Skeletal muscle cell (primary cell): ENCODE results near the gene TBCE.
A peak's percentile ranks its signal among the peaks of the same experiment; 100 is the strongest.

Experiments
- DNase-seq: peaks from one replicate; pipeline ENCODE4 v3.0.0-alpha.2; 2010; ENCODE audit warnings: low read depth
- H3K4me3 ChIP-seq: 2 replicates; pipeline ENCODE4 v1.5.1; 2011; ENCODE audit warnings: low read depth, mild to moderate bottlenecking, control low read depth, low read length, moderate library complexity

Gene TBCE

GRCh38 chr1:235367000-235367908 is at the start of gene TBCE:
TBCE (plus strand) TSS chr1:235367427; CDS start chr1:235380050, 12,623 bp downstream.
- peak; percentile 92 for DNase-seq
- H3K4me3 ChIP-seq = peak within 1 kb of the TSS; percentile 82

- DNase-seq = no peak
- no peak overlapping the region for H3K4me3 ChIP-seq
These were observed 48.0 kb upstream of the TBCE start for GRCh38 chr1:235319255-235319654.

- H3K4me3 ChIP-seq = no peak overlapping the region
- DNase-seq = no peak
These were observed 46.6 kb upstream of the TBCE start for GRCh38 chr1:235320521-235321179.

GRCh38 chr1:235324296-235324695 is 42.9 kb upstream of the TBCE start:
- no peak overlapping the region for H3K4me3 ChIP-seq
- no peak for DNase-seq

GRCh38 chr1:235325139-235325538 is 42.1 kb upstream of the TBCE start:
- DNase-seq = no peak
- no peak overlapping the region for H3K4me3 ChIP-seq

GRCh38 chr1:235325854-235326253 is 41.4 kb upstream of the TBCE start:
- DNase-seq = no peak
- H3K4me3 ChIP-seq = peak overlapping the region; percentile 94

GRCh38 chr1:235326719-235327558 is 40.3 kb upstream of the TBCE start:
- DNase-seq = no peak

GRCh38 chr1:235327559-235328270 is 39.5 kb upstream of the TBCE start, which contains the start of gene ARID4B:
ARID4B (minus strand) TSS chr1:235328179; CDS start chr1:235326919, 1,260 bp downstream.
- peak within 1 kb of the TSS; percentile 94 for H3K4me3 ChIP-seq
- no peak for DNase-seq

More at GRCh38 chr1:235326719-235327558, 40.3 kb upstream of the TBCE start:
- peak overlapping the region; percentile 94 for H3K4me3 ChIP-seq

GRCh38 chr1:235328271-235329138 is 38.7 kb upstream of the TBCE start, which contains the start of gene GGPS1:
GGPS1 (plus strand) TSS chr1:235328570; CDS start chr1:235335265, 6,695 bp downstream.
- peak within 1 kb of the TSS; percentile 94 for H3K4me3 ChIP-seq
- peak; percentile 99 for DNase-seq

- DNase-seq = no peak
- peak overlapping the region; percentile 88 for H3K4me3 ChIP-seq
These were observed 37.9 kb upstream of the TBCE start for GRCh38 chr1:235329139-235329902.

GRCh38 chr1:235330918-235331285 is 36.3 kb upstream of the TBCE start:
- H3K4me3 ChIP-seq = peak overlapping the region; percentile 8
- DNase-seq = no peak

- DNase-seq = no peak
- H3K4me3 ChIP-seq = no peak overlapping the region
These were observed 35.8 kb upstream of the TBCE start for GRCh38 chr1:235331401-235331800.

- no peak overlapping the region for H3K4me3 ChIP-seq
- no peak for DNase-seq
These were observed 30.3 kb upstream of the TBCE start for GRCh38 chr1:235336903-235337302.

- no peak for DNase-seq
These were observed 27.5 kb upstream of the TBCE start for GRCh38 chr1:235339746-235340145.

GRCh38 chr1:235341334-235341733 is 25.9 kb upstream of the TBCE start:
- no peak overlapping the region for H3K4me3 ChIP-seq
- no peak for DNase-seq

More at GRCh38 chr1:235339746-235340145, 27.5 kb upstream of the TBCE start:
- no peak overlapping the region for H3K4me3 ChIP-seq

- no peak for DNase-seq
- no peak overlapping the region for H3K4me3 ChIP-seq
These were observed 25.2 kb upstream of the TBCE start for GRCh38 chr1:235342039-235342438.

GRCh38 chr1:235342471-235342870 is 24.8 kb upstream of the TBCE start:
- no peak overlapping the region for H3K4me3 ChIP-seq
- DNase-seq = no peak
